Neural progenitor cell (in vitro differentiated cells): Measurements from ENCODE around the gene S100A10. TPM values are rescaled to one million over a fixed set of nuclear protein-coding genes. Genes with fewer than 3 reads are reported as not detected.

ENCODE experiments used
- DNase-seq: peaks from one replicate; pipeline ENCODE4 v3.0.0-alpha.2; 2016; ENCODE audit warnings: low spot score
- H2AFZ ChIP-seq: fragments of 200-600 bp; sonication (generic); replicated peaks from 2 replicates; pipeline ENCODE4 v1.6.1; 2016; ENCODE audit warnings: antibody characterized with exemption
- H3F3A ChIP-seq: fragments of 200-600 bp; sonication (generic); 2 replicates; pipeline ENCODE4 v1.6.1; 2016; ENCODE audit warnings: antibody characterized with exemption, low read depth
- H3K27ac ChIP-seq: fragments of 200-600 bp; sonication (generic); 2 replicates; pipeline ENCODE4 v1.5.1; 2016; ENCODE audit warnings: mild to moderate bottlenecking
- H3K27me3 ChIP-seq: fragments of 200-600 bp; sonication (generic); 2 replicates; pipeline ENCODE4 v1.6.1; 2016; ENCODE audit warnings: mild to moderate bottlenecking, moderate library complexity
- H3K36me3 ChIP-seq: fragments of 200-600 bp; sonication (generic); 2 replicates; pipeline ENCODE4 v1.5.1; 2016
- H3K4me1 ChIP-seq: fragments of 200-600 bp; sonication (generic); 2 replicates; pipeline ENCODE4 v1.6.1; 2016; ENCODE audit warnings: mixed run types
- H3K4me2 ChIP-seq: fragments of 200-600 bp; sonication (generic); 2 replicates; pipeline ENCODE4 v1.6.1; 2016
- H3K4me3 ChIP-seq: fragments of 200-600 bp; sonication (generic); 2 replicates; pipeline ENCODE4 v1.5.1; 2016
- H3K79me2 ChIP-seq: fragments of 200-600 bp; sonication (generic); 2 replicates; pipeline ENCODE4 v1.6.1; 2016; ENCODE audit warnings: low read depth
- H3K9ac ChIP-seq: fragments of 200-600 bp; sonication (generic); 2 replicates; pipeline ENCODE4 v1.6.1; 2016
- H3K9me3 ChIP-seq: fragments of 200-600 bp; sonication (generic); 2 replicates; pipeline ENCODE4 v1.5.1; 2016; ENCODE audit warnings: low read depth
- H4K20me1 ChIP-seq: fragments of 200-600 bp; sonication (generic); 2 replicates; pipeline ENCODE4 v1.6.1; 2016; ENCODE audit warnings: low read depth
- H3K27ac Mint-ChIP-seq: 3 replicates; pipeline ENCODE4 v1.8.0; 2021; ENCODE audit warnings: mixed read lengths
- H3K27me3 Mint-ChIP-seq: 2 replicates; pipeline ENCODE4 v1.8.0; 2022; ENCODE audit warnings: low read depth, mild to moderate bottlenecking, inconsistent platforms, moderate library complexity, mixed read lengths; ENCODE audit not compliant: insufficient read depth
- H3K36me3 Mint-ChIP-seq: 3 replicates; pipeline ENCODE4 v1.8.0; 2021; ENCODE audit warnings: mixed read lengths
- H3K4me1 Mint-ChIP-seq: 3 replicates; pipeline ENCODE4 v1.8.0; 2021; ENCODE audit warnings: mixed read lengths
- H3K4me3 Mint-ChIP-seq: 3 replicates; pipeline ENCODE4 v1.8.0; 2021; ENCODE audit warnings: mild to moderate bottlenecking, moderate library complexity, mixed read lengths
- H3K9me3 Mint-ChIP-seq: 3 replicates; pipeline ENCODE4 v1.8.0; 2020; ENCODE audit warnings: mixed read lengths
- EZH2 ChIP-seq: fragments of 200-600 bp; sonication (generic); IDR thresholded peaks from 2 replicates; pipeline ENCODE4 v1.6.1; 2017; ENCODE audit warnings: antibody characterized with exemption, mild to moderate bottlenecking, moderate library complexity
- EZH2phosphoT487 ChIP-seq: fragments of 200-600 bp; sonication (generic); IDR thresholded peaks from 2 replicates; pipeline ENCODE4 v1.6.1; 2017; ENCODE audit warnings: antibody characterized with exemption
- total RNA-seq: library from RNA; depleted of rRNA; stranded (reverse); fragments of >200 nt; gene quantifications from 2 replicates; pipeline ENCODE4 v1.2.3, GENCODE V29; 2015; ENCODE audit warnings: low replicate concordance
- TF ChIP-seq, protein P1 (sequence below): fragments of 200-600 bp; sonication (generic); IDR thresholded peaks from 2 replicates; pipeline ENCODE4 v1.5.1; 2017; ENCODE audit warnings: antibody characterized with exemption, mild to moderate bottlenecking

The S100A10 gene
- total RNA-seq, 1 donor from 2014 or later: 0.54 TPM

DNA sequence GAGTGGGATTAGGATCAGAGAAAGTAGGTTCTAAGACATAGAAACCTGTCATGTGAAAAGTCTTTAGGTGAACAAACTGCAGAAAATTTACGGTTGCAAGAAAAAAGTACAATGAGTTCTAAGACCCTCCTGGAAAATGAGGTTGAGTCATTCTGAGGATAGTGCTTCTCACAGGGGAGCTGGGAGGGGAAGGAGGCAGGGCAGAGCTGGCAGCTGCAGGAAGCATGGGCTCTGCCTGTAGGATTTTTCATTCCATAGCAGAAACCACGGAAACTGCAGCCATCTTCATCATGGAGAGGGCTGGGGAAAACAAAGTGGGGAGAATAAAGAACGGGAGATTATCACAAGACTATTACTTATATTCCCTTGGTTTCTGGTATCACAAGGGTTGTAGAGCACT is 58.5 kb downstream of the S100A10 start:
- no peak overlapping the region for H3K27ac ChIP-seq
- no peaks in the 10 kb centered on the region for H3K79me2 ChIP-seq
- no peaks in the 10 kb centered on the region for H4K20me1 ChIP-seq
- peaks cover 26% of the 10 kb centered on the region for H3K4me1 Mint-ChIP-seq
- peaks cover 5% of the 10 kb centered on the region for H3K9me3 Mint-ChIP-seq
- H3K36me3 Mint-ChIP-seq: no peaks in the 10 kb centered on the region
- TF ChIP-seq EZH2phosphoT487 (no peak), EZH2 (no peak)
- TF ChIP-seq, protein P1, sequence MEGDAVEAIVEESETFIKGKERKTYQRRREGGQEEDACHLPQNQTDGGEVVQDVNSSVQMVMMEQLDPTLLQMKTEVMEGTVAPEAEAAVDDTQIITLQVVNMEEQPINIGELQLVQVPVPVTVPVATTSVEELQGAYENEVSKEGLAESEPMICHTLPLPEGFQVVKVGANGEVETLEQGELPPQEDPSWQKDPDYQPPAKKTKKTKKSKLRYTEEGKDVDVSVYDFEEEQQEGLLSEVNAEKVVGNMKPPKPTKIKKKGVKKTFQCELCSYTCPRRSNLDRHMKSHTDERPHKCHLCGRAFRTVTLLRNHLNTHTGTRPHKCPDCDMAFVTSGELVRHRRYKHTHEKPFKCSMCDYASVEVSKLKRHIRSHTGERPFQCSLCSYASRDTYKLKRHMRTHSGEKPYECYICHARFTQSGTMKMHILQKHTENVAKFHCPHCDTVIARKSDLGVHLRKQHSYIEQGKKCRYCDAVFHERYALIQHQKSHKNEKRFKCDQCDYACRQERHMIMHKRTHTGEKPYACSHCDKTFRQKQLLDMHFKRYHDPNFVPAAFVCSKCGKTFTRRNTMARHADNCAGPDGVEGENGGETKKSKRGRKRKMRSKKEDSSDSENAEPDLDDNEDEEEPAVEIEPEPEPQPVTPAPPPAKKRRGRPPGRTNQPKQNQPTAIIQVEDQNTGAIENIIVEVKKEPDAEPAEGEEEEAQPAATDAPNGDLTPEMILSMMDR: no peak
- H3K4me2 ChIP-seq: no peak overlapping the region
- no peaks in the 10 kb centered on the region for H3K36me3 ChIP-seq
- H3F3A ChIP-seq: no peaks in the 10 kb centered on the region
- no peak for DNase-seq
- no peak overlapping the region for H2AFZ ChIP-seq
- no peak overlapping the region for H3K4me3 ChIP-seq
- peak overlapping the region; percentile 14 for H3K4me3 Mint-ChIP-seq
- H3K27me3 ChIP-seq: peaks cover 26% of the 10 kb centered on the region
- no peaks in the 10 kb centered on the region for H3K9me3 ChIP-seq
- peaks cover 7% of the 10 kb centered on the region for H3K4me1 ChIP-seq
- no peak overlapping the region for H3K9ac ChIP-seq
- H3K27ac Mint-ChIP-seq: no peak overlapping the region
- peaks cover 3% of the 10 kb centered on the region for H3K27me3 Mint-ChIP-seq

DNA sequence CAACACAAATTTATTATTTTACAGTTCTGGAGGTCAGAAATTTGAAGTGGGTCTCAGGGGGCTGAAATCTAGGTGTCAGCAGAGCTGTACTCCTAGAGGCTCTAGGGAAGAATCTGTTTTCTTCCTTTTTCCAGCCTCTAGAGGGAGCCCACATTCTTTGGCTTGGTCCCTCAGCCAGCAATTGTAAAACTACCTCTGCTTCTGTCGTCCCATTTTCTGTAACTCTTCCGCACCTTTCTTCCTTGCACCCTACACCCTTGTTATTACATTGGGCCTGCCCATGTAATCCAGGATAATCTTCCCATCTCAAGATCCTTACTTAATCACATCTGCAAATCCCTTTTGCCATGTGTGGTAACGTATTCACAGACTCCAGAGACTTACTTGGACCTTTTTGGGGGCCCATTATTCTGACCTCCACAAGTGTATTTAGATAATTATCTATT is 59.6 kb downstream of the S100A10 start:
- Histone ChIP-seq H3K27me3 (peaks cover 26% of the 10 kb centered on the region), H3K79me2 (no peaks in the 10 kb centered on the region), H3K9me3 (no peaks in the 10 kb centered on the region), H3K4me3 (no peak overlapping the region), H3K4me2 (no peak overlapping the region), H3F3A (no peaks in the 10 kb centered on the region), H4K20me1 (no peaks in the 10 kb centered on the region), H3K4me1 (peaks cover 7% of the 10 kb centered on the region), H2AFZ (no peak overlapping the region), H3K9ac (no peak overlapping the region), H3K27ac (no peak overlapping the region), H3K36me3 (no peaks in the 10 kb centered on the region)
- Mint-ChIP-seq H3K4me1 (peaks cover 26% of the 10 kb centered on the region), H3K9me3 (peaks cover 5% of the 10 kb centered on the region), H3K4me3 (no peak overlapping the region), H3K36me3 (no peaks in the 10 kb centered on the region), H3K27me3 (no peaks in the 10 kb centered on the region), H3K27ac (no peak overlapping the region)
- no peak for TF ChIP-seq EZH2phosphoT487
- TF ChIP-seq, protein P1: peak; percentile 79
- peak; percentile 72 for DNase-seq

Other genes starting within 250 kb of the S100A10 start
- 86.4 and 91.0 TPM in 2 replicates for gene MRPL9, start 230.4 kb downstream of the S100A10 start, total RNA-seq
- gene TDRKH, start 203.4 kb downstream of the S100A10 start, total RNA-seq: 26.3 and 30.4 TPM in 2 replicates
- gene LINGO4, start 188.4 kb downstream of the S100A10 start, total RNA-seq: not detected in 2 replicates
- not detected in 2 replicates for gene RORC, start 162.1 kb downstream of the S100A10 start, total RNA-seq
- 0.12 TPM in 1 of 2 replicates, not detected in the other for gene C2CD4D, start 154.0 kb downstream of the S100A10 start, total RNA-seq
- gene THEM5, start 140.1 kb downstream of the S100A10 start, total RNA-seq: not detected in 2 replicates
- 12.4 and 14.1 TPM in 2 replicates for gene THEM4, start 84.3 kb downstream of the S100A10 start, total RNA-seq
- gene S100A11, start 43.1 kb upstream of the S100A10 start, total RNA-seq: 4.4 and 5.4 TPM in 2 replicates
- not detected in 2 replicates for gene TCHHL1, start 95.2 kb upstream of the S100A10 start, total RNA-seq
- 0.03 and 0.07 TPM in 2 replicates for gene TCHH, start 121.6 kb upstream of the S100A10 start, total RNA-seq
- not detected in 2 replicates for gene RPTN, start 165.4 kb upstream of the S100A10 start, total RNA-seq
- gene HRNR, start 230.3 kb upstream of the S100A10 start, total RNA-seq: not detected in 2 replicates